ENCODE measurements around the gene KANK4.

- TF ChIP-seq EP300 (IDR thresholded peaks at IDR 0.05) (no peak), POLR2A (IDR thresholded peaks at IDR 0.05) (no peak)
- TF ChIP-seq, protein P1, sequence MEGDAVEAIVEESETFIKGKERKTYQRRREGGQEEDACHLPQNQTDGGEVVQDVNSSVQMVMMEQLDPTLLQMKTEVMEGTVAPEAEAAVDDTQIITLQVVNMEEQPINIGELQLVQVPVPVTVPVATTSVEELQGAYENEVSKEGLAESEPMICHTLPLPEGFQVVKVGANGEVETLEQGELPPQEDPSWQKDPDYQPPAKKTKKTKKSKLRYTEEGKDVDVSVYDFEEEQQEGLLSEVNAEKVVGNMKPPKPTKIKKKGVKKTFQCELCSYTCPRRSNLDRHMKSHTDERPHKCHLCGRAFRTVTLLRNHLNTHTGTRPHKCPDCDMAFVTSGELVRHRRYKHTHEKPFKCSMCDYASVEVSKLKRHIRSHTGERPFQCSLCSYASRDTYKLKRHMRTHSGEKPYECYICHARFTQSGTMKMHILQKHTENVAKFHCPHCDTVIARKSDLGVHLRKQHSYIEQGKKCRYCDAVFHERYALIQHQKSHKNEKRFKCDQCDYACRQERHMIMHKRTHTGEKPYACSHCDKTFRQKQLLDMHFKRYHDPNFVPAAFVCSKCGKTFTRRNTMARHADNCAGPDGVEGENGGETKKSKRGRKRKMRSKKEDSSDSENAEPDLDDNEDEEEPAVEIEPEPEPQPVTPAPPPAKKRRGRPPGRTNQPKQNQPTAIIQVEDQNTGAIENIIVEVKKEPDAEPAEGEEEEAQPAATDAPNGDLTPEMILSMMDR (IDR thresholded peaks at IDR 0.05) = no peak
Observed at GRCh38 chr1:62307446-62307845, 11.8 kb downstream of the KANK4 start.
